ENCODE results near the gene ARL17B.
"Not testable (repeated sequence)": the region's sequence is repeated elsewhere in the genome, so short reads cannot be mapped to it uniquely, and the experiment has no call there.

Gene ARL17B

DNA sequence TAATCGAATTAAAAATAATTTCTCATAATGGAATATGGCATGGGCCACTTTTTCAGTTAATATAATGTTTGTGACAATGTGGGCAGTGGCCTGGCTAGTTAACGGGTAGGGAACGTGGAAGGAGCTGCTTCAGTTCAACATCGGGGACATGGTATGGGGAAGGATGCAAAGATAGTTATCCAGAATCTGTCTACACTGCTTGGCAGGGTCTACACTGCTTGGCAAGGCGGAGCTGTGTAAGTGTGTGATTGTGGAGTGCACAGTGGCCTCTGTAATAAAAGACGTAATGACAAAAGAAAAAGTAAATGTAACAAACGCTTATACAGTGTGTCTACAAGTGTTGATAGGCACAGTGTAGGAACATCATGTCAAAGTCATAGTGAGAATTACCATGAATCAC lies 74.0 kb downstream of the ARL17B start:
- not testable (repeated sequence) for DNase-seq

DNA sequence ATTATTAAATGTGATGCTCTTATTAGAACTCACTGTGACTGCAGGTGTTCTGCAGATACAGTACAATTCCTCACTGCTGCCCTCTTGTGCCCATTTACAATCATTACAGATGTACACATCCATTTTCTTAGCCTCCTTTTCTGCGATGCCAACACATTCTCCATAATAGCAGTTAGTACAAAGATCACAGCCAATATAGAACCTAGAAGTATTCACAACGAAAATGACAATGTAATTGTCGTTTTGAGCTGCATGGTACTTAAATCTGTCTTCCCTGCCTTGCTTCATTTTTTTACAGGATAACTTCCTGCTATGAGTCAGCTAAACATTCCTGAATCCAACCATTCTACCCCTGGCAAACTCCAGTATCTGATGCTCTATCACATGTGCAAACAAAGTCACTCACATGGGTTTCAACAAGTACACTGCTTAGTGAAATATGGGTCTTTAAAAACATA lies 74.8 kb downstream of the ARL17B start:
- DNase-seq, result peak; percentile 47

GRCh38 chr17:46285500-46285899 lies 76.1 kb downstream of the ARL17B start:
- DNase-seq, result not testable (repeated sequence)

DNA sequence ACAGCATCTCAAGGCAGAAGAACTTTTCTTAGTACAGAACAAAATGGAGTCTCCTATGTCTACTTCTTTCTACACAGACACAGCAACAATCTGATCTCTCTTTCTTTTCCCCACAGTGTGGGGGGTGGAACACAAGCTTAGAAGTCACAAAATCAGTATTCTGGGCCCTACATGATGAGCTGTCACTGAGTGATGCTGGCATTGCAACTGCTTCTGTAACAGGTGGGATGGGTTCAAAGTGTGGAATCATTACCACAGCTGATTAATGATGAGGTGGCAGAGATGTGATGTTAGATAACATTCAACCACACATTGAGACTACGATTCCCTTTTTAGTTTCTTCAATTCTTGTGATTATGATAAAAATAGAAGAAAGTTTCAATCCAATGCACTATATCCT lies 77.1 kb downstream of the ARL17B start:
- not testable (repeated sequence) for DNase-seq

GRCh38 chr17:46282635-46283034 lies 78.9 kb downstream of the ARL17B start:
- DNase-seq, result not testable (repeated sequence)

DNA sequence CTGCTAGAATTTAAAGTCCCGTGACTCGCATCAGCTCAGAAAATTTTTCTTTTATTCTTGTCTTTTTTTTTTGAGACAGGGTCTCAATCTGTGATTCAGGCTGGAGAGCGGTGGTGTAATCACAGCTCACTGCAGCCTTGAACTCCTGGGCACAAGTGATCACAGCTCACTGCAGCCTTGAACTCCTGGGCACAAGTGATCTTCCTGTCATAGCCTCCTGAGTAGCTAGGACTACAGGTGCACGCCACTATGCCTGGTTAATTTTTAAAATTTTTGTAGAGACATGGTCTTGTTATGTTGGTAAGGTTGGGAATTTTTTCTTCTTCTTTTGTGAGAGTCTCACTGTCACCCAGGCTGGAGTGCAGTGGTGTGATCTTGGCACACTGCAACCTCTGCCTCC lies 80.2 kb downstream of the ARL17B start:
- DNase-seq, result not testable (repeated sequence)

DNA sequence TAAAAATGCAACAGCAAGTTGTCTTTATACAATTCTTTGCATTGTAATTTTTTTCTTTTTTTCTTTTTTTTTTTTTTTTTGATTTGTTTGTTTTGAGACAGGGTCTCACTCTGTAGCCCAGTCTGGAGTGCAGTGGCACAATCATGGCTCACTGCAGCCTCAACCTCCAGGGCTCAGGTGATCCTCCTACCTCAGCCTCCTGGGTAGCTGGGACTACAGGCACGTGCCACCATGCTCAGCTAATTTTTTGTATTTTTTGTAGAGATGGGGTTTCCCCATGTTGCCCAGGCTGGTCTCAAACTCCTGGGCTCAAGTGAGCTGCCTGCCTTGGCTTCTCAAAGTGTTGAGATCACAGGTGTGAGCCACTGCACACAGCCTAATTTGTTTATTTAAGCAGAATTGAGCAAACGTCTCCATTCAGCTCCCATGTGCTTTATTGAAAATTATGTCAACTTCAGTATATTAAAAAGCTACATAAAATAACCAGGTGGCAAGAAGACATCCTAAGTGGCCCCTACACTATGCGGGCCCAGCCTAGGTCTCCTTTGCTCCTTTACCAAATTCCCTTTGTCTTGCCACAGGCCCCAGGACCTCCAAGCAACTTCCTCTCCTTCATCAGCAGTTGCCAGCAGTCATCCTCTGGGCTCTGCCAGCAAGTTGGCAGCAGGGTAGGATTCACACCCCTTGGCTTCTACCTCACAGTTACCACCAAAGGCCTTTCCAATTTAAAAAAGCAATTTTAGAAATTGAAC lies 84.7 kb downstream of the ARL17B start:
- not testable (repeated sequence) for DNase-seq

- DNase-seq, result no peak
Measured at GRCh38 chr17:46274238-46274637, 87.3 kb downstream of the ARL17B start.

DNA sequence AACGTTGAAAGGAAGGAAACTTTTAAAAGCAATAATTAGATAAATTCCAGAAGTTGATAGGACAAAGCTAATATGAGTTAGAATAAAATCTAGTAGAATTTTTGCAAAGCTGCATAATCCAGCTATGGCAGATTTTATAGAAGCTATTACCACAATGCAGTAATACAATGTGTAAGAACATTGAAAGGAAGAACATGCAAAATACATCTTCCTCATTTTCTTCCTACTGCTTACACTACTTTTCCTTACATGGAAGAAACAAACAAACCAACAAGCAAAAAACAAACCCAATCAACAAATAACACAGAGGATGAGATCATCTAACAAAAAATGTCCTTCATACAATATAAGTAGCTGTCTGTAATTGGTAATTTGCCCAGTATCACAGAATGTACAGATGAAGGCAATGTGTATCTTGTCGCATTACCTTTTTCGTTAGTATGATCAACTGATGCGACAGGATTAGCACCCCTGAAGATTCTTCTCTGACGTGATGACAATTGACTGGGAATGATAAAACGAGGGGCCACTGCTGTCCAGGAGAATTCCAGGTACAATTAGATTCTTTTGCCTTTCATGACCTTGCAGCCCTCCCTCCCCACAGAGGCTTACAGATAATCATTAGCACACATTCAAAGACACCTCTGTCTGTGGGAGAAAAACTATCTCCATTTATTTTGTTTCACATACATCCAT lies 87.9 kb downstream of the ARL17B start:
- DNase-seq, result no peak

DNA sequence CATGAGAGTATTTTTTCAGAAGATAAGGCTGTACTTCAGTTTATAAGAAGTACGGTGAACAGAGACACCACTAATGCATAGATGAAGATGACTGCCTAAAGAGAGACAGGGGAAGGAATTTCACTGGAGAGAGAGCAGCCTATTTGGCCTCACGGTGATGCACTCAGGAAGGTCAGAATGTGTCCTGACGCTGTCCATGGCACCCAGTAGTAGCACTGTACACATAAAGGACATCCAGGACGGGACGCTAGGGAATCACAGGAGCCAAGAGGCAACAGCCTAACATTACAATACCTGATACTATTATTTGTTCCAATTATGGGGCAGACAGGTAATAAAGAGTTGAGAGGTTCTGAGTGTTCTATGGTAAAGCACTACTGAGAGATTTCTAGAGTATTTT lies 91.5 kb downstream of the ARL17B start:
- DNase-seq, result no peak

DNA sequence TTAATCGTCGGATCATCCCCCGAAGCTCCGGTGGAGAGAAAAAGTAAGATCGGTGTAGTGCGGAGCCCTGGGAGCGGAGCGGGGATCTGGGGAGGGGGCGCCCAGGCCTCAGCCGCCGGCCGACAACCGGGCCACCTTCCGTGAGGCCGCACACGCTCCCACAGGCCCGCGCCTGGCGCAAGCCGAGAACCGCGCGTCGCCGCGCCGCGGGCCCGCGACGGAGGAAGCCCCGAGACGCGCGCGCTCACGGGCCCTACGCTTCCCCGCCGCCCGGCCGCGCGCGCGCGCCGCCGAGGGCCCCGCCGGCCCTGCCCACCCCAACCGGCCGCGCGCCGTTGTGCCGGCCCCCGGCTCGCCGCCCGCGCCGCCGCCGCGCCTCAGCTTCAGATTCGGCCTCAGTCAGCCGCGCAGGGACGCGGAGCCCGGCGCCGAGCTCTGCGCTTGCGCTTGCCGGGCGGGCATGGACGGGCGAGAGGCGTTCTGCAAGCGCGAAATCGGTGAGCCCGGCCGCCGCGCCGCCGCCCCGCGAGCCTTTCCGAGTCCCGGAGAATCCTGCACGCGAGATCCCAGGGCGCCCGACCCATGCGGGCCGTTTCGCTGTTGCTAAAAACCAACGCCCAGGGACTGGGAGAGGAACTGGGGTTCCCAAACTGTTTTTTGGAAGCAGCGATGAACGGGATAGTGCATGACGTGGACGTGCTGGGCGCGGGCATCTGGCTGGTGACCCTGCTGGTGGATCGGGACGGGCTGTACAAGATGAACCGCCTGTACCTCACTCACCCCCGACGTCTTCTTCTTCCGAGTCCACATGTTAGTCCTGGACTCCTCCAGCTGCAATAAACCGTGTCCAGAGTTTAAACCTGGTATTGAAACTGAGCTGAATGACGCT lies 94.7 kb downstream of the ARL17B start:
- peak; percentile 94 for DNase-seq

- peak; percentile 39 for DNase-seq
Measured at GRCh38 chr17:46266063-46266655, 95.4 kb downstream of the ARL17B start.

DNA sequence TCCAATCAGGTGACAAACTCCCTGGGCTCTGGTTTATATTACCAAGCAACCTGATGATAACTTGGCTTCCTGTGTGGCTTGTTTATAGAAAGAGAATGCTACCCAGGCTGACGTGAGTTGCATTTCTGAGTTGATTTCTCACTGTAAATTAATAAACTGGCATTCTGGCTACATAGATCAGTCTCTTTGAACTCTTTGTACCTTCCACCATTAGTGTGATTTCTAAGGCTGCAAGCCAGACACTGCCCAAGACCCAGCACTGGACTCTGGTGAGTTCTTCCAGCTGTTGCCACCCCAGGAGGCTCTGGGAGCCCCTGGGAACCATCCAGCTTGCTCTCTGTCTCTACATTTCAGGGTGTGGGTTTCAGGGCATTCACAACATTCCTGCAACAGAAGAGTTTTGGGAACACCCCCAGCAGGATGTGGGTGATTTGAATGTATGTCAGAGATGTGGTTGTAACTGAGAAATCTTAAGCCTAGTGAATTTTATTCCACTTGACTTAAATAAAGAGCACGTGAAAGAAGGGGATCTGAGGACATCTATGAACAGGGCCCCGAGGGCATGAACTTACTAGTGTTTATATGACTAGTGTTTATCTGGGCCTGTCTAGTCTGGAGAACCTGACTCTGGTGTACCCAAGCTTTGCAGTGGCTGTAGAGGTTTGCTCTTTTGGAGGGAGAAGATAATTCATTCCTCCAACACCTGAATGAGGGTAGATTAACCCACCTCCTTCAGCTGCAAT lies 96.9 kb downstream of the ARL17B start:
- DNase-seq, result peak; percentile 20

DNA sequence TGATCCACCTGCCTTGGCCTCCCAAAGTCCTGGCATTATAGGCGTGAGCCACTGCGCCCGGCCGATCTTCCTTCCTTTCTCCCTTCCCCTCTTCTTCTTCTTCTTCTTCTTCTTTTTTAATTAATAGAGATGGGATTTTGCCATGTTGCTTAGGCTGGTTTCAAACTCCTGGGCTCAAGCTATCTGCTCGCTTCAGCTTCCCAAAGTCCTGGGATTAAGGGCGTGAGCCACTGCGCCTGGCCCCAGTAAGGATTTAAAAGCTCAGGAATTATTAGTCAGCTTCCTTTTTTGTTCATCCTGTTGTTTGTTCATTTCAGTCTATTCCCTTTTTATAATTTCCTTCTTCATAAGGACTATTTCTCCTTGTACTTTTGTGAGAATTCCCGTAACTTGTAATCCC lies 99.3 kb downstream of the ARL17B start:
- DNase-seq, result no peak

- peak; percentile 20 for DNase-seq
Measured at GRCh38 chr17:46259845-46260661, 101.5 kb downstream of the ARL17B start.

- DNase-seq, result not testable (repeated sequence)
Measured at GRCh38 chr17:46256369-46256768, 105.2 kb downstream of the ARL17B start.

GRCh38 chr17:46254215-46254614 lies 107.4 kb downstream of the ARL17B start:
- DNase-seq, result not testable (repeated sequence)

DNA sequence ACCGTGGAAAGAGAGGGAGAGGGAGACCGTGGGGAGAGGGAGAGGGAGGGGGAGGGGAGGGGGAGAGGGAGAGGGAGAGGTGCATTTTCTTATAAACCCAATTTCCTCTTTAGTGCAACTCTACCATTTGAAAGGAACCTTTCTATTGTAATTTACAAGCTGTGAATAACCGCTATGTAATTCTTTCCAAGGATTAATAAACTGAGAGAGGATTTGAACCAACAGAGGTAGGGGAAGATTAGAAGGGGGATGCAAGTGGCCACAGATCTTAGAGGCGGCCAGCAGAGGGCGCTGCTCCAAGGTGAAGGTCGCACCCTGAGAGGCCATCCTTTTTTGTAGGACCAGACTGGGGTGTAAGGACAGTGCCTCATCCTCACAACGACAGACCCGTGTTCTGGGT lies 107.8 kb downstream of the ARL17B start:
- DNase-seq, result peak; percentile 20

GRCh38 chr17:46252804-46253203 lies 108.8 kb downstream of the ARL17B start:
- not testable (repeated sequence) for DNase-seq

DNA sequence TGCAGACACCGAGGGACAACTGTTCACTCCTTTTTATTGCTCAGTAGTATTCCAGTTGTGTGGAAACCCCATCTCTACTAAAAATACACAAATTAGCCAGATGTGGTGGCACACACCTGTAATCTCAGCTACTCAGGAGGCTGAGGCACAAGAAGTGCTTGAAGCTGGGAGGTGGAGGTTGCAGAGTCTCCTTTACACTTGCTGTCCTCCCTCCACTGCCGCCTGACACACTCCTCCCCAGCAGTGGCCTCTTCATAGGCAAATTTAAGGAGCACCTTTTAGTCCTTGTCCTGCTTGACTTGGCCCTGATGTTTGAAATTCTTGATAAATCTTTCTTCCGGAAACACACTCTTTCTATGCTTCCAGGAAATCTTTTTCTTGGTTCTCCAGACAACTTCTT lies 112.4 kb downstream of the ARL17B start:
- DNase-seq, result not testable (repeated sequence)
